MM.1S (cell line): ENCODE results near the gene FHIT.

Experiments
- DNase-seq: peaks from one replicate; pipeline ENCODE4 v3.0.0-alpha.2; 2015
- H2AFZ ChIP-seq: fragments of 300-600 bp; sonication (generic); 2 replicates; pipeline ENCODE4 v1.6.0; 2016; ENCODE audit warnings: antibody characterized with exemption, low read length
- H3F3A ChIP-seq: fragments of 300-600 bp; sonication (generic); 2 replicates; pipeline ENCODE4 v1.6.1; 2016; ENCODE audit warnings: mild to moderate bottlenecking, antibody characterized with exemption, low read length, moderate library complexity, mixed read lengths; ENCODE audit not compliant: insufficient read depth
- H3K27ac ChIP-seq: fragments of 300-600 bp; sonication (generic); 2 replicates; pipeline ENCODE4 v1.5.1; 2016; ENCODE audit warnings: mild to moderate bottlenecking, low read length
- H3K27me3 ChIP-seq: fragments of 300-600 bp; sonication (generic); replicated peaks from 2 replicates; pipeline ENCODE4 v1.6.0; 2016; ENCODE audit warnings: low read length; ENCODE audit not compliant: insufficient read depth
- H3K36me3 ChIP-seq: fragments of 300-600 bp; sonication (generic); replicated peaks from 2 replicates; pipeline ENCODE4 v1.6.1; 2016; ENCODE audit warnings: mild to moderate bottlenecking, low read length, mixed read lengths; ENCODE audit not compliant: insufficient read depth
- H3K4me1 ChIP-seq: fragments of 300-600 bp; sonication (generic); 2 replicates; pipeline ENCODE4 v1.6.1; 2016; ENCODE audit warnings: low read length, mixed read lengths
- H3K4me2 ChIP-seq: fragments of 300-600 bp; sonication (generic); 2 replicates; pipeline ENCODE4 v1.6.0; 2016; ENCODE audit warnings: low read depth, low read length
- H3K4me3 ChIP-seq: fragments of 300-600 bp; sonication (generic); 2 replicates; pipeline ENCODE4 v1.5.1; 2016; ENCODE audit warnings: low read length, mixed read lengths
- H3K79me2 ChIP-seq: fragments of 300-600 bp; sonication (generic); 2 replicates; pipeline ENCODE4 v1.6.1; 2016; ENCODE audit warnings: mixed run types, low read length, mixed read lengths
- H3K9ac ChIP-seq: fragments of 300-600 bp; sonication (generic); 2 replicates; pipeline ENCODE4 v1.6.1; 2016; ENCODE audit warnings: low read length, mixed read lengths
- H3K9me2 ChIP-seq: fragments of 300-600 bp; sonication (generic); replicated peaks from 2 replicates; pipeline ENCODE4 v1.6.1; 2016; ENCODE audit warnings: mild to moderate bottlenecking, low read length, mixed read lengths; ENCODE audit not compliant: insufficient read depth
- H3K9me3 ChIP-seq: fragments of 300-600 bp; sonication (generic); replicated peaks from 2 replicates; pipeline ENCODE4 v1.6.1; 2016; ENCODE audit warnings: mild to moderate bottlenecking, low read length, mixed read lengths; ENCODE audit not compliant: insufficient read depth
- H4K20me1 ChIP-seq: fragments of 300-600 bp; sonication (generic); 2 replicates; pipeline ENCODE4 v1.6.1; 2016; ENCODE audit warnings: mild to moderate bottlenecking, low read length, moderate library complexity, mixed read lengths; ENCODE audit not compliant: insufficient read depth
- EZH2 ChIP-seq: fragments of 300-600 bp; sonication (generic); optimal IDR thresholded peaks from 2 replicates; pipeline ENCODE3; 2017; ENCODE audit warnings: low read depth, mild to moderate bottlenecking, antibody characterized with exemption, low read length, mixed read lengths
- EZH2phosphoT487 ChIP-seq: fragments of 300-600 bp; sonication (generic); IDR thresholded peaks from 2 replicates; pipeline ENCODE4 v1.6.1; 2018; ENCODE audit warnings: antibody characterized with exemption, low read length
- TF ChIP-seq, protein P1 (sequence below): fragments of 300-600 bp; sonication (generic); IDR thresholded peaks from 2 replicates; pipeline ENCODE4 v1.5.1; 2016; ENCODE audit warnings: antibody characterized with exemption, low read length, mixed read lengths

Gene FHIT

DNA sequence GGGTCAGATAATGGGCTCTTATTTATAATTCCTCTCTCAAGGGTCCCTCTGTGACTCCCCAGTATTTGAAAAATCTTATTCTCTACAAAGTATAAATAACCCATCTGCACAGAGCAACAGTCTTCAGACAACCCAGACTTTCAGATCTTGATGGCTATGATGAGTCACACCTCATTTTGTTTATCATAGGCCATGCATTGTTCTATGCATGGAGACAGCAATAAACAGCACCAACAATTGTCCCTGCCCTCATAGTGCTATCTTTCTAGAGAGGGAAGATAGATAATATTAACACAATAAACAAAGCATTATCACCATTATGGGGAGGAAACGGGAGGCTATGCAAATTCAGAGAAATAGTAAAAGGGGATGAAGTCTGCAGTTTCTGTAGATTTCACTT is 13.4 kb downstream of the FHIT start:
- TF ChIP-seq, protein P1, sequence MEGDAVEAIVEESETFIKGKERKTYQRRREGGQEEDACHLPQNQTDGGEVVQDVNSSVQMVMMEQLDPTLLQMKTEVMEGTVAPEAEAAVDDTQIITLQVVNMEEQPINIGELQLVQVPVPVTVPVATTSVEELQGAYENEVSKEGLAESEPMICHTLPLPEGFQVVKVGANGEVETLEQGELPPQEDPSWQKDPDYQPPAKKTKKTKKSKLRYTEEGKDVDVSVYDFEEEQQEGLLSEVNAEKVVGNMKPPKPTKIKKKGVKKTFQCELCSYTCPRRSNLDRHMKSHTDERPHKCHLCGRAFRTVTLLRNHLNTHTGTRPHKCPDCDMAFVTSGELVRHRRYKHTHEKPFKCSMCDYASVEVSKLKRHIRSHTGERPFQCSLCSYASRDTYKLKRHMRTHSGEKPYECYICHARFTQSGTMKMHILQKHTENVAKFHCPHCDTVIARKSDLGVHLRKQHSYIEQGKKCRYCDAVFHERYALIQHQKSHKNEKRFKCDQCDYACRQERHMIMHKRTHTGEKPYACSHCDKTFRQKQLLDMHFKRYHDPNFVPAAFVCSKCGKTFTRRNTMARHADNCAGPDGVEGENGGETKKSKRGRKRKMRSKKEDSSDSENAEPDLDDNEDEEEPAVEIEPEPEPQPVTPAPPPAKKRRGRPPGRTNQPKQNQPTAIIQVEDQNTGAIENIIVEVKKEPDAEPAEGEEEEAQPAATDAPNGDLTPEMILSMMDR, result no peak
- TF ChIP-seq EZH2 (no peak), EZH2phosphoT487 (no peak)
- Histone ChIP-seq H3K4me3 (no peak overlapping the region), H3K9me2 (no peaks in the 10 kb centered on the region), H2AFZ (no peak overlapping the region), H3K27me3 (no peaks in the 10 kb centered on the region), H3K79me2 (0 out of 2 replicates have a peak, but pooled peaks cover 3% of the 10 kb centered on the region), H3F3A (peaks cover 3% of the 10 kb centered on the region; the same call in 1 of the 2 replicates), H3K27ac (no peak overlapping the region), H3K9ac (no peak overlapping the region), H3K9me3 (no peaks in the 10 kb centered on the region), H3K4me2 (no peak overlapping the region), H4K20me1 (no peaks in the 10 kb centered on the region), H3K36me3 (no peaks in the 10 kb centered on the region), H3K4me1 (peaks cover 19% of the 10 kb centered on the region)
- no peak for DNase-seq

DNA sequence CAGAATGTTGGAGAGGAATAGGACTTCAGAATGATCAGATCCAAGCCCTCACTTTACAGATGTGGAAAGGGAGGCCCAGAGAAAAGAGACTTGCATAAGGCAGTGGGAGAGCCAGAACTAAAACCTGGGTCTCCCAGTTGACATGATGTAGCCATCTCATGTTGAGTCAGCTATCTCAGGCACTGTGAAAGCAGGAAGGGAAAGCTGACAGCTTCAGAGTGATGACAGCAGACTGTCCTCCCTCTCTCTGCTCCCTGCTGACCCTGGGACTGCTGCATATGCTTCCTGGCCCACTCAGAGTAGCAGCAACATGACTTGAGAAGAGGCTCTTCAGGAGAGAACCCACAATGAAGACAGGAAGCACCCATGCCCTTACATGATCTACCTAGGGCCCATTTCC is 14.7 kb downstream of the FHIT start:
- DNase-seq, result peak; percentile 35
- Histone ChIP-seq H3K4me3 (no peak overlapping the region), H3K9me2 (no peaks in the 10 kb centered on the region)

DNA sequence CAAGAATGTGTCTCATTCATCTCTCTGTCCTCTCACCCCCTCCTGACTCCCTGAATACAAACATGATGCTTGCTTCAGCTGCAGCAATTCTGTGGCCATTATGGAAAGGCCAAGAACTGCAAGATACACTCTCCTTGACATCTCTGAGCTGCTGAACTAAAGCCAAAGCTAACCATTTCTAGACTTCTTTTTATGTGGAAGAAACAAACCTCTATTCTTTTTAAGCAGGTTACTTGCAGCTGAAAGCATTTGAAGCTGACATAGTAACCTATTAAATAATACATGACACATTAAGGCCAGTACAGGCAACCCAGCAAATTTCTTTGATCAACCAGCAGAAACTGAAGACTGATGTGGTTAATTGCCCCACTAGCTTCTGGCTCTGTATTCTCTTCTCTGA is 17.5 kb downstream of the FHIT start:
- no peak overlapping the region for H3K4me2 ChIP-seq
- no peak overlapping the region for H3K27ac ChIP-seq
- H2AFZ ChIP-seq, result no peak overlapping the region
- H3K9me3 ChIP-seq, result no peaks in the 10 kb centered on the region
- no peak overlapping the region for H3K9ac ChIP-seq
- H3K4me3 ChIP-seq, result no peak overlapping the region
- no peak for DNase-seq
- H3K4me1 ChIP-seq, result peaks cover 19% of the 10 kb centered on the region
- peaks cover 3% of the 10 kb centered on the region; the same call in 1 of the 2 replicates for H3F3A ChIP-seq
- H3K27me3 ChIP-seq, result no peaks in the 10 kb centered on the region
- TF ChIP-seq, protein P1, result no peak
- TF ChIP-seq EZH2phosphoT487 (no peak), EZH2 (no peak)
- H3K79me2 ChIP-seq, result 0 out of 2 replicates have a peak, but pooled peaks cover 3% of the 10 kb centered on the region
- no peaks in the 10 kb centered on the region for H4K20me1 ChIP-seq
- no peaks in the 10 kb centered on the region for H3K9me2 ChIP-seq
- H3K36me3 ChIP-seq, result no peaks in the 10 kb centered on the region

More for the DNA sequence above, 14.7 kb downstream of the FHIT start:
- Histone ChIP-seq H3K27ac (peak overlapping the region; percentile 14; the same call in 1 of the 2 replicates), H2AFZ (no peak overlapping the region), H3K27me3 (no peaks in the 10 kb centered on the region), H3K4me2 (peak overlapping the region; percentile 20; the same call in 1 of the 2 replicates), H3K36me3 (no peaks in the 10 kb centered on the region), H3F3A (peaks cover 3% of the 10 kb centered on the region; the same call in 1 of the 2 replicates), H3K79me2 (0 out of 2 replicates have a peak, but pooled peaks cover 3% of the 10 kb centered on the region), H3K9me3 (no peaks in the 10 kb centered on the region), H3K4me1 (peaks cover 19% of the 10 kb centered on the region), H4K20me1 (no peaks in the 10 kb centered on the region), H3K9ac (no peak overlapping the region)
- TF ChIP-seq, protein P1, result no peak
